HG02943 (cell line): ENCODE measurements around the gene SLC22A12.

ENCODE experiments used
- ATAC-seq: cut with Tn5 transposase; IDR thresholded peaks from one replicate; pipeline ENCODE4 v1.9.1; 2021; ENCODE audit warnings: mild to moderate bottlenecking, low read depth, moderate library complexity; ENCODE audit not compliant: unreplicated experiment

Gene SLC22A12

DNA sequence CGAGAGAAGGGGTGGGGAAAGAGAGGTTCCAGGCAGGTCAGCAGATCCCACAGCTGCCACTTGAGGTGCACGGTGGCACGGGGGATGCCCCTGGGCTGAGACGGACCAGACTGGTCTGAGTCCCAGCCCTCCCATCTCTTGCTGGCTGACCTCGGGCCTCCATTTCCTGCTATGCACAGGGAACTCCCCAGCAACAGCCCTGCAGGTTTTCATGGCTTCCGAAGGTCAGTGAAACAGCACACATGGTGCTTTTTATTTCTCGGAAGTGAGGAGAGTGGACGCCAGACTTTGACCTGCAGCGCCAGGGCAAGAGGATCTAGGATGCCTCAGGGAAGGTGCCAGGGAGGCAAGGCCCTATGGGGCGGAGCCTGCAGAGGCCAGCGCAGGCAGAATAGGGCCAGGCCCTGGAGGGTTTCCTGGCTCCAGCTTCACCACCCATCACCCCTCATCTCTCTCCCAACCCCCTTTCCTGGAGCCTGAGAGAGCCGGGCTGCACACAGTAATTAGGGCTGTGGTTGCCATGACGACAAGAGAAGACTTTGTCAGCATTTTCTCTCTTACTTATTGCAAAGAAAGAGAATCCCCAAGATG is 29.5 kb downstream of the SLC22A12 start:
- ATAC-seq = no peak

DNA sequence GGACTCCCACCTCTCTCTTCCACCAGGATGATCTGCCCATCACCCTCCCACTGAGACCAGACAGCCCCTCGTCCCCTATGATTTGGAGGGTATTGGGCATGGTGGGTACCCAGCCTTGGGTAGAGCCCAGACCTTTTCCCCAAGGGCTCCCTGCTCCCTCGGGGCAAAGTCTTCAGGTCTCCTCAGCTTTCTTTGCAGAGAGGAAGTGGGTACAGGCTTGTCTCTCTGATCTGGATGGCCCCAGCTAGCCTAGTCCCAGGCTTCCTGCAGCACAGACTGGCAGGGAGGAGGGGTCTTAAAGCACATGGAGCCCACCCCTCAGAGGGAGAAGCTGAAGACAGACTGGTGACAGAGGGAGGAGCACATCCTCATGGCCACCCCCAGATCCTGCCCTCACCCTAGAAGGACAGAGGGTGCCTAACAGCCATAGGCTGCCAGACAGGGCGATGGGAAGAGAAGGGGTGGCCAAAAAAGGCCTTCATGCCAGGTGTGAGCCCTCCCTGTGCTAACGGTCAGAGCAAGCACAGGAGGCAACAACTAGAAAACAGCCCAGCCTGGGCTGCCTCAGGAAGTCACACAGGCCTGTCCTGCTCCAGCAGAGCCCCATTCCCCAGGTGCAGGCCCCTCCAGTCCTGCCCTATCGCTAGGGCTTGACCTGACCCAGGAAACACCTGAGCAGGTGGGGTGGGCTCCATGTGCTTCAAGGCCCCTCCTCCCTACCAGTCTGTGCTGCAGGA is 30.4 kb downstream of the SLC22A12 start:
- ATAC-seq = no peak

DNA sequence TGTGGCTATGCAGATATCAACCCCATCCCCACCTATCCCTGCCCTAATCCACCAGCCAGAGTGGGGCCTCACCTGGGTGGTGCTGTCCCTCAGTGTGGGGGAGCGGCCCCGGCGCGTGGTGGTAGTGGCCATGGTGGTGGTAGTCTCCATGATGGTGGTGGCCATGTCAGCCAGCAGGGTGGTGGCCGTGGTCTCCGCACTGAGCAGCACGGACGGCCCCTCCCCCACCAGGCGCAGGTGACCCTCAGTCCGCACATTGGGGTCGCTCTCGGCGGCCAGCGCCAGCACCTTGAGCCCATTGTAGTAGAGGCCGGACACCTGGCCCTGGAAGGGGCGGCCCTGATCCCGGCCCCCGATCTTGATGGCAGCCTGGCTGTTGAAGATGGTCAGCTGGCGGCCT is 31.7 kb downstream of the SLC22A12 start:
- ATAC-seq = no peak

DNA sequence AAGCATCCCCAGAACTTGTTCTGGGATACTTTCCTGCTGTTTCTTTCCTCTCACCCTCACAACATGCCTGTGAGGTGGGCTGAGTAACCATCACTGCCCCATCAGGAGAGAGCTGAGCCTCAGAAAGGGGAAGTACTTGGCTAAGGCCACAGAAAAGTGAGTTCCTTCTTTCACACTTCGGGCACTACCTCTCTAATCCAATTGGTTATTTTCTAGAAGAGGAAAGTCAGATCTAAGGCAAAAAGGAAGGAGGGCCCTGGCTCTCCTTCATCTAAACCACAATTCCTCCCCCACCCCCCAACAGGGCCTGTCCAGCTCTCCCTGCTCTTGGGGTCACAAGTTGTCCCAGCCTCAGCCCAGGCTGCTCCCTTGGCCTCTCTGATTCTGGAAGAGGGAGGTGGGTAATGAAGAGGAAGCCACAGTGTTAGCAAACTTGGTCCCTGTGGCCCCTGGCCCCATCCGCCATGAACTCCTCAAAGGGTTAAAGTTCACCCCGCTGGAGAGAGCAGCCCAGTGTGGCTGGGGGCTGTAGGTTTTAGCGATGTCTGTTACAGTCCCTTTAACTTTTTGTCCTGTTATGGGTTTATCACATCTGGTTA is 34.0 kb downstream of the SLC22A12 start:
- ATAC-seq = no peak

DNA sequence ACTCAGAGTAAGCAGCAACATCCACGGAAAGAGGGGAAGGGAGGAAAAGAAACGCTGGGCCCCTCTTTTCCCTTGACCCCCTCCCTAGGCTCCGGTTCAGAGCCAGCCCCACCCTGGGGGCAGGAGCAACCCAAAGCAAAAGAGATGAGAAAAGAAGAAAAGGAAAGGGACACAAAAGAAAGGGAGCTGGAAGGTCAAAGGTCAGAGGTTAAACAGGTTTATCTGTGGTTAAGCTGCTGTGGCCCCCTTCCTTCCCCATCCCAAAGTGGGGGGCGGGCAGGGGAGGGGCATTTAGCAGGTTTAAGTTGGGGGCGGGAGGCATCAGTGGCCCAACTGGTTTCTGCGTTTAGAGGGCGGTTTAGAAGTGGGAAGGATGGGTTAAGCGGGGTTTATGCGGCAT is 35.6 kb downstream of the SLC22A12 start:
- no peak for ATAC-seq

DNA sequence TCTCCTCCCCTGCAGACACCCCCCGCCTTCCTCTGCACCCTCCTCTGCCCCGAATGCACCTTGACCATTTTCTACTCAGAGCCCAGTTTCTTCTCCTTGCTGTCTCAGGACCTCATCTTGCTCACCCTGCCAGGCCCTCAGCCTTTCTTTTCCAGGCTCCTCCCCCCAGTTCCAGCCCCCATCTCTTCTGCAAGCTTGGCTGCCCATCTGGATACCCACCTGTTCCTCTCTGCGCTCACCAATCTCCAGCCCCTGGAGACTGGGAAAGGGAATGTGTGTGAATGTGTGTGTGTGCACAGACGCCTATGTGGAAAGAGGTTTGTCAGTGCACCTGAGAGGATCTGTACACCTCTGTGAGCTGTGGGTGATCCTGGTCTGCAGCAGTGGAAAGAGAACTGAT is 36.4 kb downstream of the SLC22A12 start:
- no peak for ATAC-seq

DNA sequence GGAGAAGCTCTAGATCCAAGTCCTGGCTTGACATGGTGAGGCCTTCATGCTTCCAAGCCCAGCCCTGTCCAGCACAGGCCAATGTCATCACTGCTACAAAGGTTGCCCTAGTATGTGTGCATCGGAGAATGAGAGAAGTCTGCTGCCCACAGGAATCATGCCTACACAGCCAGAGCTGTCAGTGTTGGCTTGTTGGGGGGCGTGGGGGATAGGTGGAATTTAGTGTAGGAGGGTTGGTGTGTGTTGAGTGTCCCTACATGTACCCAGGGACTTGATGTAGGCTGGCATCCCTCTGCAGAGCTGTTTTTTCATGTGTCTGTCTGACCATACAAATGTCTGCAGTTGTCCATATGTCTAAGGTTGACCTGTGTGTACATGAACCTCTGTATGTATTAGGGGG is 37.6 kb downstream of the SLC22A12 start:
- ATAC-seq = no peak

DNA sequence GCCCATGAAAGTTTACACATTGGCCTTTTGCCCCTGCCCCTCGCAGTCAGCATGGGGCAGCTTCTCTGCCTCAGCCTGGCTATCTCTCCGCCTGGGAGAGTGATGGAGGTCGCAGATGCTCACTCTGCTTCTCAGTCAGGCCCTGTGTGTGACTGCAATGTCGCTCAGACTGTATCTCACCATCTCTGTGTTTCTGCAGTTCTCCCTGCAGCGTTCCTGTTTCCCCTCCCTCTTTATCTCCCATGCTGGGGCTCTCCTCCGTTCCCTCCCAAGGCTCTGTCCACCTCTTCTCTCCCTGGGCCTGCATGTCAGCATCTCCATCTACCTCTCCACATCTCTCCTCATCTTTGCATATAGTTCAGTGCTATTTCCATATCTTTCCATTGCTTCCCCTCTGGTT is 38.1 kb downstream of the SLC22A12 start:
- ATAC-seq = no peak

DNA sequence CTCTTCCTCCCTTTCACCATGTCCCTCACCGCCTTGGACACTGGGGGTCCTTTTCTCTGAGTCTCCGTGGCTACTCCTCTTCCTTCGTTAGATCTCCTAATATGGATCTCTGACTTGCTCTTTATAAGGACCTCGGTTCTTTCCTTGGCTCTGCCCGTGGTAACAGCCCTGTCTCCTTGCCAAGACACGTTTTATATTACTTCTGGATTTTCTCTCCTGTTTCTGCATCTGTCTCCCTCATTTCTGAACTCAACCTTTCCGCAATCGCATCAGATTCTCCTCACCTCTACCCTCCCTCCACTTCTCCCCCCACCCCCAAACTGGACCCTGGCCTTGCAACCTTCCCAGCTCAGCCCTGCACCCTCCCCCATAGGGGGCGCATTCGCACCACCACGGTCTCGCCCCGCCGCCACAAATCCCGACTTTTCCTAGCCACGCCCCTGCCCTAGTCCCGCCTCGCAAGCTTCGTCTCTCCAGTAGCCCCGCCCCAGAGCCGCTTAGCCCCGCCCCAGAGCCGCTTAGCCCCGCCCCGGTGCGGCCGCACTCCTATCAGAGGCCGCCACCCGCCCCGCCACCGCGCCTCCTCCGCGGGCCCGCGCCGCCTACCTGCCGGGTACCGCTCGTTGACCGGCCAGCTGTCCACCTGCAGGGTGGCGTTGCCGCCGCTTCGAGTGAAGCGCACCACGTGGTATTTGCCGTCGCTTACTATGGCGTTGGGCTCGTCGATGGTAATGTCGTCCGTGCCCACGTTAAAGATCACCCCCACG is 39.0 kb downstream of the SLC22A12 start:
- ATAC-seq = no peak

DNA sequence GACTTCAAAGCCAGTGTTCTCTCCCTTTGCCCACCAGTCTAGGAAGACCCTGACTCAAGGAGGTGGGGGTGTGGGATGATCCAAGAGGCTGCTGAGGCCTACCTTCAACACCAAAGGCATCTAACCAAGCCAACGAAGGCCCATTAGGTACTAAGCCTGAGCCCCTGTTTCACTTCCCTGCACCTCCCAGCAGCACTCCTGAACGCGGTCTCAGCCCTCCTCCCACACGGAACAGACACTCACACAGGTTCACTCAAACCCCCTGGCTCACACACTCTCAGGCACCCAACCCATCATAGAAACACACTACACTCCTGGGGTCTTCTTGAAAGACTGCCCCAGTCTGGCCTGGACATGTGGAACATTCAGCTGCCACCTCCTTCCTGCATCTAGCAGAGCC is 40.7 kb downstream of the SLC22A12 start:
- no peak for ATAC-seq

DNA sequence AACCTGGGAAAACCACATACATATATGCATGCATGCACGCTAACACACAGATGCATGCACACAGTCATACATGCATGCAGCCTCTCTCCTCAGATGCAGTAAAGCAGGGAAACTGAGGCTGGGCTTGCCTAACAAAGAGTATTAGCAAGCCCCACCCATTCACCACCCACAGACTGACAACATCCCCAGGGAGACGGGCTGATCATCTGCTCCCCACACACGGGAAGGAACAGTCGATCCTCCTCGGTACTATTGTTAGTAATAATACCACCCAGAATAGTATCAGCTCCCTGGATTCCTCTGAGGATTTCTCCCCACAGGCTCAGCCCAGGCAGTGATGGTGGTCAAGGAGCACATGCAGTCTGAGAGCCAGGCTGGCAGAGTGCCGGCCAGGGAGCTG is 41.2 kb downstream of the SLC22A12 start:
- no peak for ATAC-seq

DNA sequence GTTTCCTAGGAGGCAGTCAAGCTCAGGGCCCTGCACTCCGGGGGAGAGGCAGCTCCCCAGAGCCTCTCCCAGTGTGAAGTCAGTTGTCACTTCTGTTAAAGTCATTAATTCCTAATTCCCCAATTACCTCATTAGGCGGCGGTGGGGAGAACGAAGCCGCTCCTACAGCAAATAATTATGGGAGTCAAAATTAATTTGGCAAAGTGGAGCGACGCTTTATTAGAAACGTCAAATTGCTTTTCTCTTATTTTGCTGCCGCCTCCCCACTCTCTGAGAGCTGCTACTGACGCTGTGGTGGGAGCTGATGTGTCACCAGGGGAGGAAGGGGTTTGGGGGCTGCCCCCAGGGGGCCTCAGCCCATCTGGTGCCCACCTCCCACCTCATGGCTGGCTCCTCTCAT is 41.6 kb downstream of the SLC22A12 start:
- no peak for ATAC-seq

DNA sequence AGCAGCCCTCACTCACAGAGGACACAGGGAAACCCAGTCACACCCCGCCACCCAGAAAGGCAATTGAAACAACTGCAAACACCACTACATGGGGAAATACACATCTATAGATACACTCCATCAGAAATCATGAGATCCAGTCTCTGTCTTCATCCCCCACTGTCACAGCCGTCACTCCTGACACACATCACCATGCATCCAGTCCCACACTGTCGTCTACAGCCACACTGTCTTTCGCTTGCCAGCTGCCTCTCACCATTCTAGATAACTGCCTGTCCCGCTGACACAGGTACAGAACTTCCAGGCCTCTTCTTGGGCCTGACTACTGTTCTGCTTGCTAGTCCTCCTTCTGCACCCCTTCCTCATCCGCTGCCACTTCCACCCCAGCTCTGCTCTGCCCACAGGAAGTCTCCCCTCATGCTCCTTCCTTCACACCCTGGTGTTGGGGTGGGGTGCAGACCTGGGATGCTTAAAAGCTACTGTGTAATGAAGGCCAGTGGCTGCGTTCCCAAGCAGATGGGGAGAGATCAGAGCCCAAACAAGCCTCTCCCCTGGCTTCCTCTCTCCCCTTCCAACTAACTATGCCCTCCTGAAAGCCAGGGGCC is 42.6 kb downstream of the SLC22A12 start:
- ATAC-seq = no peak

DNA sequence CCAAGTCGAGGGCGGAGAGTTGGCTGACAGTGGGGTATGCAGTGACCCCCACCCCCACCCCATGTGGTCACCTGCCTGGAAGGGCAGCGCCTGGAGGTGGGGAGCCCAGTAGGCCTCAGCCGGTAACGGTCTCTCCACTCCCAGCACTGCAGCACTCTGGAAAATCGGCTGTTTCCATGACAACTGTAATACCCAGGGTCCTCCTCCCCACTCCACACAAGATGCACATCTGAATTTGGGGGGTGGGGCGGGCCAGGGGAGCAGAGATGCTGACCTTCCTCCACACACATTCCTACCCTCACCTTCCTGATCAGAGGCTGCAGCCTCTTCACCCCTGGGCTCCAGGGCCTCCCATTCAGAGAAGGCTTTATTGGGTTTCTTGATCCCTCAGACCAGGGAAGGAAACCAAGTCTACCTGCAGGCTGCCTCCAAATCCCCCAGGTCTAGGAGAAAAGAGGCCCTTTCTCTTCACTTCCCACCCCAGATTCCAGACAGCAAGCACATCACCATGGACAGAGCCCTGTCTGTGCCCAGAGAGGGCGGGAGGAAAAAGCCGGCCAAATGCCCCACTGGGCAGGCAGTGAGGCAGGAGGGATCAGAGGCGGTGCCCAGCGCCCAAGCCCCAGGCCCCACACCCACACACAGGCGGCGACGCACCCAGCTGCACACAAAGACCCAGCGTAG is 46.5 kb downstream of the SLC22A12 start:
- ATAC-seq = no peak

DNA sequence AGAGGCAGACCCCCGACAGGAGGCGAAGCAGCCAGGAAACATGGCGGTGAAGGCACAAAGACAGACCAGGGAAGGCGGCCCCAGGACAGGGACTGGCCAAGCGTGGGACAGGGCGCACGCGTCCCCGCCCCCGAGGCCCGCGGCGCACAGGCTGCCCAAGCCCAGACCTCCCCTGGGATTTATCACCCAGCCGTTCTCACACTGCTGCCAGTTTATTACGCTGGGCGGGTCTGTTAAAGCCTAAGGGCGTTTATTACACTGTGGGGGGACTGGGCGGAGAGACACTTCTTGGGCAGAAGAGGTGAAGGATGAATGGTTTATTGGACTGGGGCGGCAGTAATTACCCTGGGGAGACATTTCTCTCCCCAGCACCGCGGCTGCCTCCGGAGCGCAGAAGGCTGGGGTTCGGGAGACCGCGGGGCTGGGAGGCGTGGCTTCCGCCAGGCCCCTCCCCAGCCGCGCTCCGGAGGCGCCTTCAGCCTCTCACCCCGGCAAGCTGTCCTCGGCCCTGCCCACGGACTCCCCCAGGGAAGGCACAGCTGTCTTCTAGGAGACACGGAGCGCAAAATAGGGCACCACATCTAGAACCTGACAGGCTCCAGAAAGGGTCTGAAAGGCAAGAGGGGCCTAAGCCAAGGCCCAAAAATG is 47.1 kb downstream of the SLC22A12 start:
- no peak for ATAC-seq

DNA sequence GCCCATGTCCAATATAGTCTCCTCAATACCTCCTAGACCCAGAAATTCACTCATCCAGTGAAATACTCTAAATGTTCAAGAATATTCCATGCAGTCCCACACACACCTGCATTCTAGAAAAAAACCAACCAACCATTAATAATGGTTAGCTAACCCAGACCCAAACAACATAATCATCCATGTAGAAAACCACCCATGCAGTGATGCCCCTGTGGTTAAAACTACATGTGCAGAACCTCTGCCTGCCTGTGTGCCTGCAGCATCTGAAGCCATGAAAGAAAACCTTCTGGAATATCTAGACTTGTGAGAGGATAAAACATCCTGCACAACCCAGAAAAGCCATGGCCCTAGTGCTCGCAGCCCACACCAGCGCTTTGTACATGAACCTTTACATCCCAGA is 47.8 kb downstream of the SLC22A12 start:
- no peak for ATAC-seq

DNA sequence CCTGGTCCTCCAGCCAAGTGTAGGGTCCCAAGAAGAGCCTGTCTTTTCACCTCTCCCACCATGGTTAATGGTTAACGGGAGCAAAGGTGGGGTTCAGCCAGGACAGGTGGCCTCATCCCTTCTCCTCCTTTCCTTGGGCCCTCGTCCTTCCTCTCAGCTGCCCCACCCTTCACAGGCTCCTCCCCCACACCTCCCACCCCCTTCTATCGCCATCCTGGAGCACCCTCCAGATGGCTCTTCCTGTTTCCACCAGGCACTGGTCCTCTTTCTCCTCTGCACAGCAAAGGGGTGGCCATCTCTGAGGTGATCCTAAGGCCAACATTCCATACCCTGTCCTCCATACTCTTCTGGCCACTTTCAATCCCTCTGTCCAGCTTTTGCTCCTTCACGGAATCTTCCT is 48.9 kb downstream of the SLC22A12 start:
- ATAC-seq = no peak

DNA sequence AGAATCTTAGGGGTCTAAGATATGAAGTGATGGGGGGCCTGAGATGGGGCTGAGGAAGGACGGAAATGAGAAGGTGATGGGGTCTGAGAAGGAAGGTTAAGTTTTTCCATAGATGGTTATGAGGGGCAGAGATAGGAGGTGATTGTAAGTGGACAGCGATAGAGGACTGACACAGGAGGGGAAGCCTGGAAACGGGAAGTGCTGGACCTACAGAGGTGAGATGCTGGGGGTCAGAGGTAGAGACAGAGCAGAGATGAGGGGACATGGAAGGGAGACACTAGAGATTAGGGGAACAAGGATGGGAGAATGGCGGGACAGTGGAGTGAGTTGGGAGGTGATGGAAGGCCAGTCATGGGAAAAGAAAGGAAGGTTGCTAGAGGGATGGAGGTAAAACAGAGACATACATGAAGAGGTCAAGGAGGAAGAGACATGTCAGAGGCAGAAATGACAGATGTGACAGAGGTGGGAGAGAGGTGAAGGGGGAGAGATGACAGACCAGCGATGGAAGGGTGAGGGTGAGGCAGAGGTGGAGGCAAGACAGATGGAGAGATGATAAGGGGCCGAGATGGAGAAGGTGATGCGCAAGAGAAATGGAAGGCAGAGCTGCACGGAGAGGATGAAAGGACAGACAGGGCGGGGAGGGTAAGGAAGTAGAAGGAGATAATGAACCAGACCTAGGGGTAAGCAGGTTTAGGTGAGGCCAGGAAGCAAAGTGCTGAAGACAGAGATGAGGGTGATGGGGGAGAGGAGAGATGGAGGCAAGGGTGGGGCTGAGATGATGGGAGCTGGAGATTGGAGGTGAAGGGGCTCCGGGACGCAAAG is 50.8 kb downstream of the SLC22A12 start:
- ATAC-seq = no peak

DNA sequence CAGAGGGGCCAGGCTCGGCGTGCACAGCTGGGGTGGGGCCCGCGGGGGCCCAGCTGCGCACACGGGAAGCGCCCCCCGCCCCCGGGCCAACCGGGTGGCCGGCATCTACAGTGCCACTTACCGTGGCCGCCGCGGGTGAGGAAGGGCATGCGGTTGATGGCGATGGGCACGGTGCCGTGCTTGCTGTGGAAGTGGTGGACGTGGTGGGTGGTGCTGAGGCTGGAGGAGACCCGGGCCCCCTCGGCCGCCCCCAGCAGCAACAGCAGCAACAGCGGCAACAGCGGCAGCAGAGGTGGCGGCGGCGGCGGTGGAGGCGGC is 51.4 kb downstream of the SLC22A12 start:
- ATAC-seq = no peak
